T-helper 22 cell (primary cell): ENCODE results near the gene CEP120.
"Not testable (repeated sequence)": the region's sequence is repeated elsewhere in the genome, so short reads cannot be mapped to it uniquely, and the experiment has no call there.

Experiments
- DNase-seq: peaks from one replicate; pipeline ENCODE4 v3.0.0-alpha.2; 2020; ENCODE audit warnings: low read depth

Gene CEP120

DNA sequence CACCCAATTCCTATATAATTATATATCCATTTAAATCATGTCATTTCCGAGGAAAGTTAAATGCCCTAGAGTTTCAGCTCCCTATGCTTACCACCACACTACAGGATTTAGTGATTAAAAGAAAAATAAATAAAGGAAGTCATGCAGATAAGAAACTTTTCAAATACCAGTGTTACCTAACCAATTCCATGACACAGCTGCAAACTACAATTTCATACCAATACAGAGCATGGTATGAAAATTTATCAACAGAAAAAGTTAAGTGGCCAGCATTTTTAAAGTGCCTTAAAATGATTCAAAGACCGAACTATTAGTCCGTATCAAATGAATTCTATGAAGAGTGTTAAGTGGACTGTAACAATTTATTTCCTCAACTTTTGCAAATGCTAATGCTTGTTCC, 35.9 kb downstream of the CEP120 start:
- no peak for DNase-seq

DNA sequence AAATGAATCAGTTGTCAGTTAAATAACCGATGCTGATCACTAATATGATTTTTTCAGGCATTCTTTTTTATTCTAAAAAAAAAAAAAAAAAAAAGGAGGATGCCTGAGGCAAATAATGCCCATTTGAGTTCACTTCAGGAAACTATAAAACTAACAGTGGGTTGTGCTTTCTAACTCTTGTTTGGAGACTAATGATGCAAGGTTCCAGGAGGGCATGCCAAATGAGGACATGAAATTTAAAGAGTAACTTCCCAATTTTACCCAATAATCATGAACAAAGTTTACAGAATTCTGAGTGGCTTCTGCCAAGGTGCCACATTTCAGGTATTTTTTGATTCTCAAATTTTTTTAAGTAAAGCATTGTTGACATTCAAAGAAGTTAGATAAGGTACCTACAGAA, 41.0 kb downstream of the CEP120 start:
- no peak for DNase-seq

DNA sequence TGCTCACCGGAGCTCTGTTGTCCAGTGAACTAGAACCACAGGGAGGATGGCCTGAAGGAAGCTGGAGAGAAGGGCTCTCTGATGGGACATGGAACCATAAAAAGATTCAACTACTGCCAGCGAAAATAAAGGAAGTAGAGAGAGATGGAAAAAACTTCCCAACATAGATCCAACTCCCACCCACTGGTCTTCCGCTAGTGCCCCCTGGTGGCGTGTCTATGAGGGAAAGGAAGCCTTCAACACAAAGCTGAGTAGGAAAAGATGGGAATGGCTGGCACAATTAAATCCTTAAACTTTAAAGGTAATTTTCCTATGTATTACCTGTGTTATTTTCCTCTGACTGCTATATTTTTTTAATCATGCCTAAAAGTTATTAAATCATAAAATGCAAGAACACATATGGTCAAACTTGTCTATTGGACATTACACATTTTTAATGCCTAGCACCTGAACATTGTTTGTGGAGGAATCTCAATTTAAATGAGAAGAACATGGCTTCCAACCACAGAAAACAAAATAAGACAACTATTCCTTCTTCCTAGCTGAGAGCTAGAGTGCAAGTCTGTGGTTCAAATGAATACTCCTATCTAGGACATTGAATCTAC, 51.5 kb downstream of the CEP120 start:
- DNase-seq: no peak

DNA sequence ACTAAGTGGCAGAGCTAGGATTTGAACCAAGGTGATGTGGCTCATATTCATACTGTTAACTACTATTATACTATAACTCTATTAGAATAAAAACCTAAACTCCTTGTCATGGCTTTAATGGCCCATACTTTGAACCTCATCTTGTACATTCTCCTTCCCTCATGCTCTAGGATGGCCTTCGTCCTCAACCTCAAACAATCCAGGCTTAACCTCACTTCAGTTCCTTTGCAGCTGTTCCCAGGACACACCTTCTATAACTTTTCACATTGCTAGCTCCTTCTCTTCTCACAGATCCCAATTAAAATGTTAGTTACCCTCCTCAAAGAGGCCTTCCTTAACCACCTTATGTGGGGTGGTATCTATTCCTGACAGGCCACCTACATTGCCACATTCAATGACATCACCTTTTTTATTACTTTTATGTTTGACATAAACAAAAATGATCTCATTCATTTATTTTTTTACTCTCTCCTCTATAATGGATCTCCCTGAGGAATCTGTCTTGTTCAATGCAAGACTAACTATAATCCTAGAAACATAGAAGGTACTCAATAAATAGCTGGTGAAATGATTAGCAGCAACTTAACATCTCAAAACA, 53.7 kb downstream of the CEP120 start:
- DNase-seq: no peak

DNA sequence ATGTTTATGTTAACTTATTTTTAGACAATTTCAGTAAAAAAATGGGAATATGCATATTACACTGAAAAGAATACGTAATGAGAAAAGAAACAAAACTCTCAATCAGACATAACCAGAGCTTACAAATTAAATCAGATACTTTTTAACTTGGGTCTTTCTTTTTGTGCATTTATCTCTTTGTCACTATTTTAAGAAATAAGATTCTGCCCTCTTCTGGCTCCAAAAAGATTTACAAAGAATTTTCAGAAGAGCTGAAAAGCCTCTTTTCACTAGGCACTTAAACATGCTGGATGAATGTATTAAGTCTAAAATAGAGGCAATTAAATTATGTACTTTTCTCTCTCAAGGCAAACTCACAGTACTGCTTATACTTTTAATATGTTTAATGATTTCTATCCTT, 55.5 kb downstream of the CEP120 start:
- no peak for DNase-seq

DNA sequence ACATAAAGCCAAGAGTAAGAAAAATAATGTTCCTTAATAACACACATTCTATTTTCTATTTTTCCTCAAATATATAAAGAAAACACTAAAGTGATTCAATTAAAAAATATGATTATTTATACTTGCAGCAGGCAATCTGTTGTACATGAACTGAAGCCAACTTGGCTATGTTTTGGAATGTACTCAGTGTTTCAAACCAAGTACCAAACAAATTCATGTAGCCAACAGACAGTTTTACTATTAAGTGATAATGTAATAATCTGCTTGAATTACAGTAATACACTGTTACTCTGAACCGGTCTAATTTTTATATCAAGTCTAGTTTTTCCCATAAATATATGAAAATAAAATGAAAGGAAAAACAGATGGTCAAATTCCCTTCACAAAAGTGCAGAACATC, 58.0 kb downstream of the CEP120 start:
- no peak for DNase-seq

DNA sequence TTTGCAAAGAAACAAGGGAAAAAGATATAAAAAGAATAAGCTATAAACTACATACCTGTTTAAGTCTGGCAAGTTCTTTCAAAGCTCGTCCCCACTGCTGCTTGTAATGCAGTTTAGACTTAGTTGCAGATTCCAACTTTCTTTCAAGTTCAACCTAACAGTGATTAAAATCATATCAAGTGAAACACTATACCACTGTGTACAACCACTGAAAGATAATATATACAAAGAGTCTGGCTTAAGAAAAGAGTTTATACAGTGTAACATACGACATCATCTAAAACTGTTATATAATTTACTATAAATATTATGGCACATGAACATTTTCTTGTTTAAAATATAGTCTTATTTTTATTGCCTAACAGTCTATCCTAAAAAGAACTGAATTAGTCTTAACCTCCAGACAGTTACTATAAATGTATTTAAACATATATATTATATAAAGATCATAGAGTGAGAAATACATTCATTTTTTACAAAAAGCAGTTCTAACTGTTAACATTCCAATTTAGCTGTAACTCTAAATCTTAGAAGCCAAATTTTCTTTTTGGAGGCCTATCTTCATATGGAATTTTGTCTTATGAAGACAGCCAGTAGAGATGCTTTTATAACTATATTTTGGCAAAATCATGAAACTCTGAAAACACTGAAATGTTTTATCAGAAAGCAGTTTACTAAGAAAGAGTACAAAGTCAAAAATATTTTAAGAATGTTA, 58.6 kb downstream of the CEP120 start:
- DNase-seq: no peak

- no peak for DNase-seq
These were observed 62.3 kb downstream of the CEP120 start for GRCh38 chr5:123360910-123361309.

- no peak for DNase-seq
These were observed 63.0 kb downstream of the CEP120 start for GRCh38 chr5:123360201-123360571.

GRCh38 chr5:123359454-123360200, 63.6 kb downstream of the CEP120 start:
- no peak for DNase-seq

- DNase-seq: no peak
These were observed 64.5 kb downstream of the CEP120 start for GRCh38 chr5:123358751-123359150.

- no peak for DNase-seq
These were observed 64.9 kb downstream of the CEP120 start for GRCh38 chr5:123358304-123358703.

DNA sequence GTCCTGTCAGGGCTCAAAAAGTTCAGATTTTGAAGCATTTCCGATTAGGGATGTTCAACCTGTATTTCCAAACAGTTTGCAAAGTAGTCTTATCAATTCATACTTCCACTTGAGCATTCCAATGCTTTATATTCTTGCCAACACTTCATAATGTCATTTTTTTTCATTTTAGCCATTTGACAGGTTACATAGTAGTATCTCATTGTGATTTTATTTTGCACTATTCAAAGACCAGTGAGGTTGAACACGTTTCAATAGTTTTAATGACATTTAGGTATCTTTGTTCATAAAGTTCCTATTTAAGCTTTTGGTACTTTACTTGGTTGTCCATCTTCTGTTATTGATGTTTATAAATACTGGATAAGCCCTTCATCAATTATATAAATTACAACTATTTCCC, 71.4 kb downstream of the CEP120 start:
- no peak for DNase-seq

- DNase-seq: no peak
These were observed 72.0 kb downstream of the CEP120 start for GRCh38 chr5:123351240-123351639.

GRCh38 chr5:123350742-123351141, 72.5 kb downstream of the CEP120 start:
- DNase-seq: no peak

DNA sequence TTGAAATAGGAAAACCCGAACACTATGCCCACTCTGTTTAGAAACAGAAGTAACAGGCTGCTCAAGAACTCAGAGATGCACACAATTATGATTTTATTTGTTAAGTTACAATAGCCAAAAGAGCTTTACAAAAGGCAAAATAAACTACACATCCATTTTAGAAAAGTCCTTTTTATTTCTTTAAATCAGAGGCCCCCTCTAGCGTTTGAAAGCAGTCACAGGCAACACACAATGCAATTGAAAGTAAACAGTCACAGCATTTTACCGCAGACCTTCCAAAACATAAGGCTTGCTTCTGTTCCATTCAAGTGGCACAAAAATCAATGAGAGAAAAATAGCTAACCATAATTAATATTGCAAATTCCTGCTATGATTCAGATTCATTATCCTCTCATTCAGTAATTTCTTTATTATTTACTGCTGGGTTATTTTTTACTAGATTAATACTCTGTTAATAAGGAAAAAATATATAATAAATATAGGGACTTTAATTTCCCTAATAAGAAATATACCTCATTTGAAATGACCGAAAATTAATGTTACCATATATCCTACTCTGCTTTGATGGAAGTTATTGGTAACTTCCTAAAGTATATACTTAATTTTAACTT, 78.3 kb downstream of the CEP120 start:
- no peak for DNase-seq

- no peak for DNase-seq
These were observed 82.3 kb downstream of the CEP120 start for GRCh38 chr5:123340928-123341327.

- not testable (repeated sequence) for DNase-seq
These were observed 114.8 kb downstream of the CEP120 start for GRCh38 chr5:123308377-123308776.

DNA sequence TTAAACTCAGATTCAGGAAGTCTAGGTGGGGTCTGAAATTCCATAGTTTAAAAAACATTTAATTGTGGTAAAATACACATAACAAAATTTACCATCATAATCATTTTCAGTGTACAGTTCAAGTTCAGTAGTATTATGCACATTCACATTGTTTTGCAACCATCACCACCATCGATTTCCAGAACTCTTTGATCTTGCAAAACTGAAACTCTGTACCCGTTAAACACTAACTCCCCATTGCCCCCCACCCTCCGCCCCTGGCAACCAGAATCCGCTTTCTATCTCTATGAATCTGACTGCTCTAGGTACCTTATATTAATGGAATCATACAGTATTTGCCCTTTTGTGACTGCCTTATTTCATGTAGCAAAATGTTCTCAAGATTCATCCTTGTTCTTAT, 117.5 kb downstream of the CEP120 start:
- DNase-seq: no peak

DNA sequence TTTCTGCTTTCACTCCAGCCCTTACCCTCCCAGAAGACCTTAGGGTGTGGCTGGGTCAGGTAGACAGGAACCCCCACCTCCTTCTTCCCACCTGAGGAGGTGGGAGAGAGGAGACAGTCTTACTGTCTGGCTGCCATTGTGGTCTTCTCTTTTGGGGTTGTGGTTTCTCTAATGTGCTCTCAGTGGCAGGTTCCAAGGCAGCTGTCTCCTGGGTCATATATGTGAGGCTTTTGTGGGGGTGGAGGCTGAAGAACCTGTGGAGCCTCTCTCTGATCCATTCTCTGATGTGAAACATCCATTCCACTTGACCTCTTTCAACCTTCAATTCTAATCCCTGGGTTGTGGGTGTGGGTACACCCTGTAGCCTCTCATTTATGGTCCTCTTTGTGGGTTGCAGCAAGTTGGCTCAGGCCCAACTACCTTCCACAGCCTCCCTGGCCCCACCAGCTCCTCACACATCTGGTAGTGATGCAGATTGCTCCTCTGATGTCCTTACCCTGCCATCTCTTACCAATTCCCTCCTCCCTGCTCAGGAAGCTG, 118.4 kb downstream of the CEP120 start:
- DNase-seq: no peak

DNA sequence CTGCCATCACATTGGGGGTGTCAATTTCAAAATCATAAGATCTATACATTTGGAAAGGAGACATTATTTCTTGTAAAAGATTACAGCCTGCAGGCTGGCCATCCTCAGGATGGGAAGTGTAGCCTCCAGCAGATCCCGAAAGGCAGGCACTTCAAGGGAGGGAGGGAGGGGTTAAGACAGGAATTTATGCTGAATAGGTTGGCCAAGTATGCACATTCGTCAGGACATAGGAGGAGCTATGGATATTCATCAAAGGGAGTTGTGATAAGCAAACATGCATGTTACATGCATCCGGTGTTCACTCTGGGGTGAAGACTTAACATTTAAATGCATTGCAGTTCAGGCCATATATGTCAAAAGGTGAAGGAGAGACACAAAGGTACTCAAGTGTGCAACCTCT, 119.4 kb downstream of the CEP120 start:
- DNase-seq: no peak

DNA sequence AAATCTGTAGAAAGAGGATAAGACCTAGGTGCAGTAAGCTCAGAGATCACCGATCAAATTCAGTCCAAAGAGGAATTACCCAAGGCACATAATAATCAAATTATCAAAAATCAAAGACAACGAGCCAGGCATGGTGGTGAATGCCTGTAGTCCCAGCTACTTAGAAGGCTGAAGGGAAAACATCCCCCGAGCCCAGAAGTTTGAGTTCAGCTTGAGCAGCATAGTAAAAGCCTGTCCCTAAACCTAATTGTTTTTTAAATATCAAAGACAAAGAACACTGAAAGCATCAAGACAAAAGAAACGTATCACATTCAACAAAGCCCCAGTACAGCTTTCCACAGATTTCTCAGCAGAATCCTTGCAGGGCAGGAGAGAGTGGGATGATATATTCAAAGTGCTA, 122.9 kb downstream of the CEP120 start:
- no peak for DNase-seq
